HL-60 (cell line): ENCODE measurements around the gene DOCK2.

ENCODE experiments used
- CTCF ChIP-seq: IDR thresholded peaks from one replicate; pipeline ENCODE4 v1.5.1; 2011; ENCODE audit warnings: low read length, control low read depth, inconsistent platforms; ENCODE audit not compliant: insufficient read depth
- GABPA ChIP-seq: IDR thresholded peaks from 2 replicates; pipeline ENCODE4 v1.6.1; 2012; ENCODE audit warnings: low read depth
- POLR2AphosphoS5 ChIP-seq: IDR thresholded peaks from 2 replicates; pipeline ENCODE4 v1.6.1; 2012; ENCODE audit warnings: low read depth
- REST ChIP-seq: IDR thresholded peaks from 2 replicates; pipeline ENCODE4 v1.6.1; 2012; ENCODE audit warnings: low read depth; ENCODE audit not compliant: insufficient replicate concordance

GRCh38 chr5:170104299-170104698 is 467.2 kb downstream of the DOCK2 start:
- no peak for TF ChIP-seq CTCF
- no peak for TF ChIP-seq REST
- TF ChIP-seq POLR2AphosphoS5 = no peak
- TF ChIP-seq GABPA = no peak
